Right cardiac atrium (tissue), 5 donors: ENCODE measurements around the gene ACSM3. TPM values are rescaled to one million over a fixed set of nuclear protein-coding genes. Genes with fewer than 3 reads are reported as not detected.
"Not testable (repeated sequence)": the region's sequence is repeated elsewhere in the genome, so short reads cannot be mapped to it uniquely, and the experiment has no call there.

Experiments
- ATAC-seq, 2 donors: fragments of 200-7000 bp; cut with Tn5 transposase; one replicate each; pipeline versions ENCODE4 v1.8.0 to v1.9.1; 2020; ENCODE audit warnings: moderate library complexity in 2 of 2, mild to moderate bottlenecking in 1 of 2
- DNase-seq, 3 donors: peaks; one replicate each; pipeline ENCODE4 v3.0.0-alpha.2; 2020
- H3K27ac ChIP-seq: one replicate; pipeline ENCODE4 v1.5.1; 2013; ENCODE audit warnings: mild to moderate bottlenecking, low read length, control low read depth, moderate library complexity
- H3K27me3 ChIP-seq: one replicate; pipeline ENCODE4 v1.6.1; 2013; ENCODE audit not compliant: control insufficient read depth, insufficient read depth
- H3K4me1 ChIP-seq: one replicate; pipeline ENCODE4 v1.6.1; 2013; ENCODE audit warnings: low read length; ENCODE audit not compliant: control insufficient read depth, insufficient read depth
- H3K4me3 ChIP-seq: one replicate; pipeline ENCODE4 v1.5.1; 2013; ENCODE audit warnings: low read length, control low read depth
- H3K9me3 ChIP-seq: one replicate; pipeline ENCODE4 v1.6.1; 2013; ENCODE audit warnings: low read length; ENCODE audit not compliant: control insufficient read depth
- WGBS: extraction: QIAGEN DNeasy Blood & Tissue Kit; methylation state at CpG from one replicate; pipeline ENCODE4 v1.1.7; 2013; 5-methylcytosine and 5-hydroxymethylcytosine counted together
- intact Hi-C, 4 donors: fragments of 100-400 bp; cut with DNase I; formaldehyde crosslinking; loops; one replicate each; pipeline versions ENCODE4 v1.11.0 to v1.14.0; 2022 to 2023
- polyA plus RNA-seq: library from polyadenylated mRNA; stranded (reverse); fragments of 200-250 nt; gene quantifications from one replicate; pipeline ENCODE4 v1.2.3, GENCODE V29; 2013
- total RNA-seq, 4 donors: library from RNA; stranded (reverse); fragmentation: NEBNext Ultra II Directional; extraction: Animal tissue kit (Norgen Biotek cat#: 25700); gene quantifications; one replicate each; pipeline ENCODE4 v1.2.1, GENCODE V29; 2021
- donor health status: healthy with polysubstance abuse.
- donor health status: DM: no; HTN: yes; CAD: no.
- donor health status: DM: no; HTN: no; CAD: no.
- donor health status: DM: no; HTN: yes; CAD: no; lungs with severe emphysema.
- donor health status: DM: yes; HTN: yes; CAD: no.

ACSM3 gene
- total and polyA plus RNA-seq, 5 donors: 8.1 to 21.4 (median 16.2) TPM

DNA sequence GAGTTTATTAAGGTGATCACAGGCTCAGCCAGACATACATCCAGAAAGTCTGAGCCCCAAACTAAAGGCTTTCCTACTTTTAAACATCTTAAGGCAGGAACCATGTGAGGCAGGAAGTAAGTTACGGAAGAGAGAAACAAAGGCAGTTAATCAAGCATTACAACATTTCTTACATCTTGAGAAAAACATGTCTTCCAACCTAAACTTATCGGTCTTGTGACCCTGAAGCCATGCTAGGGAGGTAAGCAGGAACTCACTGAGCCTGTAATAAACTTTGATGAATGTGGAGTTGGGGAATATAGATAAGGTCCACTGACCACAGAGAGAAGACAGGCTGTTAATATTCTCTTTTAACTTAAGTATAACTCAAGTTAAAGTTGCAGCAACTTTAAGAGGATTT is 3.5 kb upstream of the ACSM3 start:
- DNase-seq: no peak
- 83% methylated on average over 2 of the region's 2 CpGs for WGBS
- ATAC-seq: no peak
- H3K27ac ChIP-seq: no peak overlapping the region
- no peaks in the 10 kb centered on the region for H3K27me3 ChIP-seq
- no peaks in the 10 kb centered on the region for H3K4me1 ChIP-seq
- H3K4me3 ChIP-seq: no peak overlapping the region
- no peaks in the 10 kb centered on the region for H3K9me3 ChIP-seq
- intact Hi-C loops: no loop called here

GRCh38 chr16:20761175-20761574 is 2.6 kb upstream of the ACSM3 start:
- H3K4me1 ChIP-seq: no peaks in the 10 kb centered on the region
- WGBS: 82% methylated on average over 1 of the region's 1 CpG
- no peaks in the 10 kb centered on the region for H3K9me3 ChIP-seq
- intact Hi-C loops: no loop called here
- no peaks in the 10 kb centered on the region for H3K27me3 ChIP-seq
- ATAC-seq: no peak
- no peak overlapping the region for H3K27ac ChIP-seq
- no peak for DNase-seq
- no peak overlapping the region for H3K4me3 ChIP-seq

GRCh38 chr16:20762404-20763123 is 1.2 kb upstream of the ACSM3 start:
- intact Hi-C loops: no loop called here
- ATAC-seq: no peak
- 96% methylated on average over 3 of the region's 3 CpGs for WGBS
- no peak for DNase-seq
- H3K4me3 ChIP-seq: no peak overlapping the region
- no peaks in the 10 kb centered on the region for H3K27me3 ChIP-seq
- no peaks in the 10 kb centered on the region for H3K4me1 ChIP-seq
- H3K9me3 ChIP-seq: no peaks in the 10 kb centered on the region
- H3K27ac ChIP-seq: no peak overlapping the region

- DNase-seq, H3K4me1 ChIP-seq, H3K27ac ChIP-seq, H3K9me3 ChIP-seq, ATAC-seq, H3K27me3 ChIP-seq, intact Hi-C loops, H3K4me3 ChIP-seq: not testable (repeated sequence)
- WGBS: 66% methylated on average over 1 of the region's 1 CpG
Measured at GRCh38 chr16:20764448-20764847, 634 bp downstream of the ACSM3 start.

DNA sequence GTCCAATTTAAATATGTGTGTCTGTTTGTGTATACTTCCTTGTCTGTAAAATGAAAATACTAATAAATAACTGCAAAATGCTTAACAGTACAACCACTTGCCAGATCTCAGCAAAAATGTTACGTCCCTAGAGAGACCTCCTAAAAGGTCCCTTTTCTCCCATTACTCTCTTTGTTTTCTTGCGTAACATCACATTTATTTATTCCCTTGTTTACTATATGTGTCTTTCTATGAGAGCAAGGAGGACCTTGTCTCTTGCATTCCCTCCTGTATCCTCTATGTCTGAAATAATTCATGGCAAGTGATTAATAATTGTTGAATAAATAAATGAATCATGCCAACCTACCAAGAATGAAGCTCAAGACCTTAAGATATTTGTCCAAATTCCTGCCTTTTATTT is 1.9 kb downstream of the ACSM3 start:
- no peaks in the 10 kb centered on the region for H3K9me3 ChIP-seq
- no peak for DNase-seq
- H3K27ac ChIP-seq: no peak overlapping the region
- no peaks in the 10 kb centered on the region for H3K27me3 ChIP-seq
- 94% methylated on average over 2 of the region's 2 CpGs for WGBS
- no peaks in the 10 kb centered on the region for H3K4me1 ChIP-seq
- intact Hi-C loops: no loop called here
- H3K4me3 ChIP-seq: no peak overlapping the region
- no peak for ATAC-seq

DNA sequence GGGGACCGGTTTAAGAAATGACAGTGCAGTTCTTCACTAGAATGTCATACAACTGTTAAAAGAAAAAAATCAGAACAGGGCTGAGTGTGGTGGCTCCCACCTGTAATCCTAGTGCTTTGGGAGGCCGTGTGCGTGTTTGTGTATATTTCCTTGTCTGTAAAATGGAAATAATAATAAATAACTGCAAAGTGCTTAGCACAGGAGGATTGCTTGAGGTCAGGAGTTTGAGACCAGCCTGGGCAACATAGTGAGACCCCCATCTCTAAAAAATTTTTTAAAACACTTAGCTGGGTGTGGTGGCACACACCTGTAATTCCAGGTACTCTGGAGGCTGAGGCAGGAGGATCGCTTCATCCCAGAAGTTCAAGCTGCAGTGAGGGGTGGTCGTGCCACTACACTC is 2.5 kb downstream of the ACSM3 start:
- Histone ChIP-seq H3K4me3 (no peak overlapping the region), H3K27me3 (no peaks in the 10 kb centered on the region), H3K4me1 (no peaks in the 10 kb centered on the region), H3K27ac (no peak overlapping the region), H3K9me3 (no peaks in the 10 kb centered on the region)
- DNase-seq (no peak), ATAC-seq (no peak)
- 92% methylated on average over 5 of the region's 5 CpGs for WGBS
- intact Hi-C loops: no loop called here

- ATAC-seq (no peak), DNase-seq (no peak)
- Histone ChIP-seq H3K9me3 (no peaks in the 10 kb centered on the region), H3K4me3 (no peak overlapping the region), H3K4me1 (no peaks in the 10 kb centered on the region), H3K27me3 (no peaks in the 10 kb centered on the region), H3K27ac (no peak overlapping the region)
- intact Hi-C loops: no loop called here
Measured at GRCh38 chr16:20767577-20767976, 3.8 kb downstream of the ACSM3 start.

DNA sequence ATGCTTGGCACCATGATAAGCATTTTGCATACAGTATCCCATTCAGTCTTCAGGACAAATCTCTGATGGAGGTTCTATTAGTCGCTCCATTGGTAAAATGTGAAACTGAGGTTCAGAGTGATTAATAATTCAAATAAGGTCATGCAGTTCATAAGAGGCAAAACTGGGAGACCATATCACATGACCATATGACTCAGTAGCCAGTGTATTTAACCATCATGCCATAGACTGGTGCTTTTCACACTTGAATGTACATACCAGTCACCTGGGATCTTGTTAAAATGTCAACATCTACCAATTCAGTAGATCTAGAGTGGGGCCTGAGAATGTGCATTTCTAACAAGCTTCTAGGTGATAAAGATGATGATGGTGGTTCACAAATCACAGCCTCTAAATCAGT is 4.3 kb downstream of the ACSM3 start:
- 92% methylated on average over 1 of the region's 1 CpG for WGBS

DNA sequence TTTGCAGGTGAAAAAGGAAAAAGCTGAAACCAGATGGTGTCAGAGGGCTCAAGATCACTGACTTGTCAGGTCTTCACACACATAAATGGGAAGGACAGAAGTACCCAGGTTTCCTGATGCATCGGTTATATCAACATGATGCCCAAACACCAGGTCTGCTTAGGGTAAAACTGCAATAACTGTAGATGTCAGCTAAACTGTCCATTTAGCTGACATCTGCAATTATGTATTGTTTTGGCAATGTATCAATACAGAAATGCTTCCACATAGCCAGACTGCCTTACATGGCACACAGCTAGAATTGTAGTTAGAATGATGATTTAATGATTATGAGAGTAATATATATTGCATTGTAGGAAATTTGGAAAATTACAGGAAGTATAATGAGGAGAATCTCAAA is 5.0 kb downstream of the ACSM3 start:
- no peak overlapping the region for H3K4me3 ChIP-seq
- ATAC-seq (no peak), DNase-seq (no peak)
- no peak overlapping the region for H3K27ac ChIP-seq
- H3K4me1 ChIP-seq: no peaks in the 10 kb centered on the region
- no peaks in the 10 kb centered on the region for H3K9me3 ChIP-seq
- intact Hi-C loops: no loop called here
- no peaks in the 10 kb centered on the region for H3K27me3 ChIP-seq
- WGBS: 46% methylated on average over 1 of the region's 1 CpG

More for the DNA sequence above, 4.3 kb downstream of the ACSM3 start:
- Histone ChIP-seq H3K27ac (no peak overlapping the region), H3K4me1 (no peaks in the 10 kb centered on the region), H3K27me3 (no peaks in the 10 kb centered on the region), H3K9me3 (no peaks in the 10 kb centered on the region), H3K4me3 (no peak overlapping the region)
- intact Hi-C loops: no loop called here
- ATAC-seq (no peak), DNase-seq (no peak)

DNA sequence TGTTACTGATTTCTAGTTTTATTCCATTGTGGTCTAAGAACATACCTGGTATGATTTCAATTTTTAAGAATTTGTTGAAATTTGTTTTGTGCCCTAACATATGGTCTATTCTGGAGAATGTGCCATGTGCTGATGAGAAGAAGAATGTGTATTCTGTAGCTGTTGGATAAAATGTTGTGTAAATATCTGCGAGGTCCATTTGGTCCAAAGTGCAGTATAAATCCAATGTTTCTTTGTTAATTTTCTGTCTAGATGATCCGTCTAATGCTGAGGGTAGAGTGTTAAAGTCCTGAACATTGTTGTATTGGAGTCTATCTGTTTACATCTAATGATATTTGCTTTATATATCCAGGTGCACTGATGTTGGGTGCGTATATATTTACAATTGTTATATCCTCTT is 9.9 kb downstream of the ACSM3 start:
- WGBS: 92% methylated on average over 3 of the region's 3 CpGs
- ATAC-seq (no peak), DNase-seq (no peak)
- no peaks in the 10 kb centered on the region for H3K9me3 ChIP-seq
- H3K27ac ChIP-seq: no peak overlapping the region
- no peaks in the 10 kb centered on the region for H3K27me3 ChIP-seq
- intact Hi-C loops: no loop called here
- H3K4me1 ChIP-seq: no peaks in the 10 kb centered on the region
- H3K4me3 ChIP-seq: no peak overlapping the region

- intact Hi-C loops: no loop called here
- no peak overlapping the region for H3K4me3 ChIP-seq
- H3K27me3 ChIP-seq: no peaks in the 10 kb centered on the region
- no peaks in the 10 kb centered on the region for H3K9me3 ChIP-seq
- DNase-seq (peak; percentile 39 to 78 (median 49)), ATAC-seq (peak; percentile 31 to 59)
- H3K27ac ChIP-seq: no peak overlapping the region
- WGBS: 62% methylated on average over 7 of the region's 7 CpGs
- no peaks in the 10 kb centered on the region for H3K4me1 ChIP-seq
Measured at GRCh38 chr16:20774703-20775362, 11.0 kb downstream of the ACSM3 start.
